H1 (cell line): ENCODE results near the gene TSPEAR. TPM values are rescaled to one million over a fixed set of nuclear protein-coding genes. Genes with fewer than 3 reads are reported as not detected.

ENCODE experiments used
- BACH1 ChIP-seq: IDR thresholded peaks from 2 replicates; pipeline ENCODE4 v1.6.1; 2012; ENCODE audit warnings: low read length, improper control_type of control experiment
- JUND ChIP-seq: IDR thresholded peaks from 2 replicates; pipeline ENCODE4 v1.6.1; 2011; ENCODE audit warnings: mild to moderate bottlenecking, improper control_type of control experiment, low read length
- NANOG ChIP-seq: IDR thresholded peaks from 2 replicates; pipeline ENCODE4 v1.6.1; 2011; ENCODE audit warnings: low read length, low read depth, mild to moderate bottlenecking, inconsistent platforms; ENCODE audit not compliant: insufficient read depth, poor library complexity, severe bottlenecking
- RNF2 ChIP-seq: fragments of 200-900, 300-1000 bp; sonication (generic); IDR thresholded peaks from 2 replicates; pipeline ENCODE4 v1.7.1; 2016; ENCODE audit warnings: borderline replicate concordance, low read depth, mild to moderate bottlenecking, antibody characterized with exemption, low read length; ENCODE audit not compliant: poor library complexity, severe bottlenecking; ENCODE audit errors: missing control alignments
- TCF12 ChIP-seq: IDR thresholded peaks from 2 replicates; pipeline ENCODE4 v1.6.1; 2011; ENCODE audit warnings: low read depth, mild to moderate bottlenecking, low read length
- polyA plus RNA-seq, 7 experiments: library from polyadenylated mRNA; depleted of rRNA in 3 of 7; stranded (reverse) in 5 of 7; unstranded in 2 of 7; fragments of >200 nt in 5 of 7; fragments of 200-250 nt in 2 of 7; gene quantifications; 1 replicate in 5 of 7; 2 replicates in 1 of 7; 4 replicates in 1 of 7; pipeline versions ENCODE4 v1.2.1 to v1.2.3, GENCODE V29; 2011 to 2013; ENCODE audit warnings: missing spikeins in 2 of 7, mixed read lengths in 2 of 7
- total RNA-seq: library from RNA; stranded (reverse); fragmentation: NEBNext Ultra II Directional; extraction: Animal tissue kit (Norgen Biotek cat#: 25700); gene quantifications from 2 replicates; pipeline ENCODE4 v1.2.1, GENCODE V29; 2021

Gene TSPEAR
- total and polyA plus RNA-seq, 2 of the 8 experiments (the other 6 are each of a cell fraction or from before 2014, with no cell fraction given), result 0.58 to 0.89 TPM

DNA sequence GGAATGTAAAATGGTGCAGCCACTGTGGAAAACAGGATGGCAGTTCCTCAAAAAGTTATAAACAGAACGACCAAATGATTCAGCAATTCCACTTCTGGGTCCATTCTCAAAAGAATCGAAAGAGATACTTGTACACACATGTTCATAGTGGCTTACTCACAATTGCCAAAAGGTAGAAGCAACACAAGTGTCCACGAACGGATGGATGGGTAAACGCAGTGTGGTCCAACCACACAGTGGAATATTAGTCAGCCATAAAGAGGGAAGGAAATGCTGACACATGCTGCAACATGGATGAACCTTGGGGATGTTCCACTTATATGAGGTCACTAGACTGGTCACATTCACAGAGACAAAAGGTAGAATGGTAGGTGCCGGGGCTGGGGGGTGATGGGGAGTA is 176.7 kb downstream of the TSPEAR start (continued):
- TF ChIP-seq TCF12 (no peak), JUND (no peak), BACH1 (no peak), NANOG (no peak), RNF2 (no peak)
- TF ChIP-seq, all 59 proteins: peak for 0
